ENCODE results near the gene MIF4GD. TPM values are rescaled to one million over a fixed set of nuclear protein-coding genes. Genes with fewer than 3 reads are reported as not detected.
A peak's percentile ranks its signal among the peaks of the same experiment; 100 is the strongest.

The MIF4GD gene
- polyA plus RNA-seq, 1 donor from 2014 or later: 27.7 TPM

- TF ChIP-seq REST (IDR thresholded peaks at IDR 0.05; ENCODE audit: borderline replicate concordance) (no peak), TAF1 (IDR thresholded peaks at IDR 0.05; ENCODE audit: low read depth) (no peak), POLR2AphosphoS5 (IDR thresholded peaks at IDR 0.05) (no peak), EZH2 (IDR thresholded peaks at IDR 0.05; ENCODE audit: borderline replicate concordance, insufficient read depth, low read length, poor library complexity, severe bottlenecking) (no peak), SMC3 (conservative IDR thresholded peaks at IDR 0.05; ENCODE audit: poor library complexity) (no peak), MXI1 (conservative IDR thresholded peaks at IDR 0.05; ENCODE audit: poor library complexity, severe bottlenecking) (no peak), RAD21 (conservative IDR thresholded peaks at IDR 0.05) (no peak), CTCF (IDR thresholded peaks at IDR 0.05; ENCODE audit: poor library complexity, severe bottlenecking) (no peak), EP300 (conservative IDR thresholded peaks at IDR 0.05; ENCODE audit: poor library complexity, severe bottlenecking) (no peak)
- Histone ChIP-seq H4K20me1 (ENCODE audit: insufficient read depth) (no peaks in the 10 kb centered on the region), H2AFZ (ENCODE audit: low read depth, low read length) (no peak overlapping the region), H3K9me3 (ENCODE audit: low read length) (no peaks in the 10 kb centered on the region), H3K79me2 (replicated peaks; ENCODE audit: insufficient read depth, low read length) (no peaks in the 10 kb centered on the region), H3F3A (ENCODE audit: insufficient read depth, low read length, poor library complexity, severe bottlenecking) (no peaks in the 10 kb centered on the region), H3K36me3 (ENCODE audit: insufficient read depth, low read length) (no peaks in the 10 kb centered on the region), H3K4me3 (ENCODE audit: low read length) (no peak overlapping the region), H3K9ac (ENCODE audit: low read length) (no peak overlapping the region), H3K27me3 (ENCODE audit: insufficient read depth, low read depth, low read length) (no peaks in the 10 kb centered on the region), H3K27ac (ENCODE audit: low read length) (no peak overlapping the region), H3K4me2 (ENCODE audit: low read length) (no peak overlapping the region), H3K9me2 (ENCODE audit: insufficient read depth, low read length) (no peaks in the 10 kb centered on the region)
Measured at GRCh38 chr17:75241143-75241430, 29.9 kb downstream of the MIF4GD start.

GRCh38 chr17:75240394-75241142, 30.5 kb downstream of the MIF4GD start:
- H3K4me2 ChIP-seq (ENCODE audit: low read length): no peak overlapping the region
- H4K20me1 ChIP-seq (ENCODE audit: insufficient read depth): no peaks in the 10 kb centered on the region
- no peak overlapping the region for H3K4me3 ChIP-seq (ENCODE audit: low read length)
- no peaks in the 10 kb centered on the region for H3K36me3 ChIP-seq (ENCODE audit: insufficient read depth, low read length)
- H3K27me3 ChIP-seq (ENCODE audit: insufficient read depth, low read depth, low read length): no peaks in the 10 kb centered on the region
- no peak overlapping the region for H2AFZ ChIP-seq (ENCODE audit: low read depth, low read length)
- no peak overlapping the region for H3K27ac ChIP-seq (ENCODE audit: low read length)
- no peak overlapping the region for H3K9ac ChIP-seq (ENCODE audit: low read length)
- TF ChIP-seq CTCF (IDR thresholded peaks at IDR 0.05; ENCODE audit: poor library complexity, severe bottlenecking) (peak; percentile 57), EZH2 (IDR thresholded peaks at IDR 0.05; ENCODE audit: borderline replicate concordance, insufficient read depth, low read length, poor library complexity, severe bottlenecking) (no peak), SMC3 (conservative IDR thresholded peaks at IDR 0.05; ENCODE audit: poor library complexity) (peak; percentile 39), POLR2AphosphoS5 (IDR thresholded peaks at IDR 0.05) (no peak), RAD21 (conservative IDR thresholded peaks at IDR 0.05) (no peak), EP300 (conservative IDR thresholded peaks at IDR 0.05; ENCODE audit: poor library complexity, severe bottlenecking) (no peak), MXI1 (conservative IDR thresholded peaks at IDR 0.05; ENCODE audit: poor library complexity, severe bottlenecking) (no peak)
- no peaks in the 10 kb centered on the region for H3F3A ChIP-seq (ENCODE audit: insufficient read depth, low read length, poor library complexity, severe bottlenecking)
- no peaks in the 10 kb centered on the region for H3K79me2 ChIP-seq (replicated peaks; ENCODE audit: insufficient read depth, low read length)
- H3K9me2 ChIP-seq (ENCODE audit: insufficient read depth, low read length): no peaks in the 10 kb centered on the region
- no peaks in the 10 kb centered on the region for H3K9me3 ChIP-seq (ENCODE audit: low read length)
